GM06990 (cell line): Measurements from ENCODE around the gene FAM177A1.
"Not testable (repeated sequence)": the region's sequence is repeated elsewhere in the genome, so short reads cannot be mapped to it uniquely, and the experiment has no call there.

ENCODE experiments used
- DNase-seq: peaks from one replicate; pipeline ENCODE4 v3.0.0-alpha.2; 2011; ENCODE audit not compliant: insufficient read length; ENCODE audit errors: extremely low read depth
- H3K27me3 ChIP-seq: replicated peaks from 2 replicates; pipeline ENCODE4 v1.6.0; 2011; ENCODE audit warnings: low read length; ENCODE audit not compliant: control insufficient read depth, insufficient read depth
- H3K36me3 ChIP-seq: 2 replicates; pipeline ENCODE4 v1.5.1; 2011; ENCODE audit warnings: low read length; ENCODE audit not compliant: control insufficient read depth, insufficient read depth
- H3K4me3 ChIP-seq: replicated peaks from 2 replicates; pipeline ENCODE4 v1.5.1; 2011; ENCODE audit warnings: low read depth, mild to moderate bottlenecking, control low read depth, low read length
- TF ChIP-seq, protein P1 (sequence below): IDR thresholded peaks from 2 replicates; pipeline ENCODE4 v1.5.1; 2011; ENCODE audit warnings: low read length, control low read depth, mild to moderate bottlenecking, inconsistent platforms; ENCODE audit not compliant: insufficient read depth, poor library complexity, severe bottlenecking

Gene FAM177A1

DNA sequence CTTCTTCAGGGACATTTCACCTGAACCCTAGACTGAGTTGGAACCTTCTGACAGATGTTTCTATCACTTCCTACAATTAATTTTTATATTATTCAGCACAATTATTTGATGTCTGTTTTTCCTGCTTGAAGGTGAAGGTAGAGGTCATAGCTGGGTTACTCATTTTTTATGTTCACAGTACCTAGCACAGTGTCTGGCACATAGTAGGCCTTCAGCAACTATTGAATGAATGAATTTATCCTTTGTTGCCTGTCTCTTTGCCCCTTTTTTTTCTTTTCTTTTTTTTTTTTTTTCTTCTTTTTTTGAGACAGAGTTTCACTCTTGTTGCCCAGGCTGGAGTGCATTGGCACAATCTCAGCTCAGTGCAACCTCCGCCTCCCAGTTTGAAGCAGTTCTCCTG is 29.5 kb upstream of the FAM177A1 start:
- H3K27me3 ChIP-seq = no peaks in the 10 kb centered on the region
- TF ChIP-seq, protein P1, sequence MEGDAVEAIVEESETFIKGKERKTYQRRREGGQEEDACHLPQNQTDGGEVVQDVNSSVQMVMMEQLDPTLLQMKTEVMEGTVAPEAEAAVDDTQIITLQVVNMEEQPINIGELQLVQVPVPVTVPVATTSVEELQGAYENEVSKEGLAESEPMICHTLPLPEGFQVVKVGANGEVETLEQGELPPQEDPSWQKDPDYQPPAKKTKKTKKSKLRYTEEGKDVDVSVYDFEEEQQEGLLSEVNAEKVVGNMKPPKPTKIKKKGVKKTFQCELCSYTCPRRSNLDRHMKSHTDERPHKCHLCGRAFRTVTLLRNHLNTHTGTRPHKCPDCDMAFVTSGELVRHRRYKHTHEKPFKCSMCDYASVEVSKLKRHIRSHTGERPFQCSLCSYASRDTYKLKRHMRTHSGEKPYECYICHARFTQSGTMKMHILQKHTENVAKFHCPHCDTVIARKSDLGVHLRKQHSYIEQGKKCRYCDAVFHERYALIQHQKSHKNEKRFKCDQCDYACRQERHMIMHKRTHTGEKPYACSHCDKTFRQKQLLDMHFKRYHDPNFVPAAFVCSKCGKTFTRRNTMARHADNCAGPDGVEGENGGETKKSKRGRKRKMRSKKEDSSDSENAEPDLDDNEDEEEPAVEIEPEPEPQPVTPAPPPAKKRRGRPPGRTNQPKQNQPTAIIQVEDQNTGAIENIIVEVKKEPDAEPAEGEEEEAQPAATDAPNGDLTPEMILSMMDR = no peak
- no peak for DNase-seq
- H3K36me3 ChIP-seq = no peaks in the 10 kb centered on the region; the same call in 1 of the 2 replicates
- H3K4me3 ChIP-seq = no peak overlapping the region

GRCh38 chr14:35020713-35021112 is 25.4 kb upstream of the FAM177A1 start:
- no peak for DNase-seq
- no peaks in the 10 kb centered on the region for H3K27me3 ChIP-seq
- no peak overlapping the region for H3K4me3 ChIP-seq
- H3K36me3 ChIP-seq = peaks cover 2% of the 10 kb centered on the region
- TF ChIP-seq, protein P1 = no peak

- no peaks in the 10 kb centered on the region for H3K27me3 ChIP-seq
- no peak for DNase-seq
- H3K4me3 ChIP-seq = no peak overlapping the region
- TF ChIP-seq, protein P1 = no peak
- peaks cover 3% of the 10 kb centered on the region for H3K36me3 ChIP-seq
Observed at GRCh38 chr14:35028435-35028834, 17.6 kb upstream of the FAM177A1 start.

GRCh38 chr14:35032562-35032961 is 13.5 kb upstream of the FAM177A1 start:
- Histone ChIP-seq H3K4me3 (no peak overlapping the region), H3K27me3 (no peaks in the 10 kb centered on the region), H3K36me3 (peaks cover 1% of the 10 kb centered on the region)
- TF ChIP-seq, protein P1 = no peak
- DNase-seq = no peak

- H3K27me3 ChIP-seq = no peaks in the 10 kb centered on the region
- H3K4me3 ChIP-seq = no peak overlapping the region
Observed at GRCh38 chr14:35034440-35034833, 11.6 kb upstream of the FAM177A1 start.

GRCh38 chr14:35034944-35035554 is 11.0 kb upstream of the FAM177A1 start:
- H3K36me3 ChIP-seq, DNase-seq, H3K4me3 ChIP-seq, H3K27me3 ChIP-seq: not testable (repeated sequence)

More at GRCh38 chr14:35034440-35034833, 11.6 kb upstream of the FAM177A1 start:
- TF ChIP-seq, protein P1 = no peak
- no peak for DNase-seq
- peaks cover 1% of the 10 kb centered on the region for H3K36me3 ChIP-seq

DNA sequence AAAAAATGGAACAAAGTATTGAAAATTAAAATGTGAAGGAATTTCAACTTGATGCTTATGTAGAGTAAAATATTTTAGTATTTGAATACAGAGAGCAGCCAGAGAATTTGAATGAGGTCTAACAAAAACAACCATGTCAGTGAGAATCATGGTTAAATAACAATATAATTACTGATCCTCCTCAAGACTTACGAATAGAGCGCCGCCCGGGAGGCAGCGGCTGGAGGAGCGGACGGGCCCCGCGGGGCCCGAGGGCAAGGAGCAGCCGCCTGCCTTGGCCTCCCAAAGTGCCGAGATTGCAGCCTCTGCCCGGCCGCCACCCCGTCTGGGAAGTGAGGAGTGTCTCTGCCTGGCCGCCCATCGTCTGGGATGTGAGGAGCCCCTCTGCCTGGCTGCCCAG is 7.8 kb upstream of the FAM177A1 start:
- not testable (repeated sequence) for H3K4me3 ChIP-seq, H3K27me3 ChIP-seq, H3K36me3 ChIP-seq, DNase-seq
